Measurements from ENCODE around the gene SLC44A1.

SLC44A1 gene

GRCh38 chr9:105393576-105394344 lies 149.3 kb downstream of the SLC44A1 start:
- DNase-seq (ENCODE audit: low spot score): no peak

- no peak for DNase-seq (ENCODE audit: low spot score)
Measured at GRCh38 chr9:105396441-105396840, 152.0 kb downstream of the SLC44A1 start.

- DNase-seq (ENCODE audit: low spot score): no peak
Measured at GRCh38 chr9:105396901-105397300, 152.4 kb downstream of the SLC44A1 start.

GRCh38 chr9:105399117-105399516 lies 154.7 kb downstream of the SLC44A1 start:
- DNase-seq (ENCODE audit: low spot score): no peak

GRCh38 chr9:105401651-105402050 lies 157.2 kb downstream of the SLC44A1 start:
- no peak for DNase-seq (ENCODE audit: low spot score)

- DNase-seq (ENCODE audit: low spot score): no peak
Measured at GRCh38 chr9:105403552-105404248, 159.2 kb downstream of the SLC44A1 start.

- DNase-seq (ENCODE audit: low spot score): peak; percentile 96
Measured at GRCh38 chr9:105405514-105406131, 161.2 kb downstream of the SLC44A1 start.

GRCh38 chr9:105406369-105406768 lies 161.9 kb downstream of the SLC44A1 start:
- DNase-seq (ENCODE audit: low spot score): no peak

GRCh38 chr9:105413525-105413924 lies 169.1 kb downstream of the SLC44A1 start:
- DNase-seq (ENCODE audit: low spot score): peak; percentile 68

GRCh38 chr9:105414947-105415661 lies 170.7 kb downstream of the SLC44A1 start:
- peak; percentile 54 for DNase-seq (ENCODE audit: low spot score)

GRCh38 chr9:105415662-105415980 lies 171.2 kb downstream of the SLC44A1 start:
- DNase-seq (ENCODE audit: low spot score): no peak

GRCh38 chr9:105416840-105417239 lies 172.4 kb downstream of the SLC44A1 start:
- no peak for DNase-seq (ENCODE audit: low spot score)

GRCh38 chr9:105418588-105419500 lies 174.4 kb downstream of the SLC44A1 start:
- DNase-seq (ENCODE audit: low spot score): no peak

- DNase-seq (ENCODE audit: low spot score): no peak
Measured at GRCh38 chr9:105419816-105420597, 175.6 kb downstream of the SLC44A1 start.

GRCh38 chr9:105421154-105421553 lies 176.7 kb downstream of the SLC44A1 start:
- DNase-seq (ENCODE audit: low spot score): no peak

GRCh38 chr9:105421864-105422263 lies 177.4 kb downstream of the SLC44A1 start:
- DNase-seq (ENCODE audit: low spot score): no peak

- DNase-seq (ENCODE audit: low spot score): peak; percentile 31
Measured at GRCh38 chr9:105425816-105426433, 181.5 kb downstream of the SLC44A1 start.

- DNase-seq (ENCODE audit: low spot score): no peak
Measured at GRCh38 chr9:105426657-105427056, 182.2 kb downstream of the SLC44A1 start.

GRCh38 chr9:105431424-105432246 lies 187.2 kb downstream of the SLC44A1 start:
- no peak for DNase-seq (ENCODE audit: low spot score)

Data from SW480 (cell line).